GM15510 (cell line): Measurements from ENCODE around the gene HMCN1.

Experiments
- POLR2A ChIP-seq: IDR thresholded peaks from 3 replicates; pipeline ENCODE4 v1.6.1; 2011; ENCODE audit warnings: borderline replicate concordance; ENCODE audit not compliant: insufficient read length; ENCODE audit errors: extremely low read depth

The HMCN1 gene

GRCh38 chr1:185811073-185811709, 77.0 kb downstream of the HMCN1 start:
- no peak for TF ChIP-seq POLR2A

GRCh38 chr1:185812934-185813333, 78.7 kb downstream of the HMCN1 start:
- TF ChIP-seq POLR2A = no peak

GRCh38 chr1:185813401-185813979, 79.3 kb downstream of the HMCN1 start:
- TF ChIP-seq POLR2A = no peak

- no peak for TF ChIP-seq POLR2A
These were observed 82.3 kb downstream of the HMCN1 start for GRCh38 chr1:185816460-185816859.

- TF ChIP-seq POLR2A = no peak
These were observed 85.6 kb downstream of the HMCN1 start for GRCh38 chr1:185819798-185820197.

- TF ChIP-seq POLR2A = no peak
These were observed 87.6 kb downstream of the HMCN1 start for GRCh38 chr1:185821612-185822385.

GRCh38 chr1:185823467-185823866, 89.3 kb downstream of the HMCN1 start:
- no peak for TF ChIP-seq POLR2A

- no peak for TF ChIP-seq POLR2A
These were observed 89.9 kb downstream of the HMCN1 start for GRCh38 chr1:185824106-185824505.

- no peak for TF ChIP-seq POLR2A
These were observed 91.4 kb downstream of the HMCN1 start for GRCh38 chr1:185825556-185825955.

- no peak for TF ChIP-seq POLR2A
These were observed 100.2 kb downstream of the HMCN1 start for GRCh38 chr1:185834371-185834905.

- no peak for TF ChIP-seq POLR2A
These were observed 101.0 kb downstream of the HMCN1 start for GRCh38 chr1:185835191-185835590.

- TF ChIP-seq POLR2A = no peak
These were observed 103.5 kb downstream of the HMCN1 start for GRCh38 chr1:185837711-185838110.

- no peak for TF ChIP-seq POLR2A
These were observed 103.9 kb downstream of the HMCN1 start for GRCh38 chr1:185838111-185838510.

- no peak for TF ChIP-seq POLR2A
These were observed 106.7 kb downstream of the HMCN1 start for GRCh38 chr1:185840880-185841279.

GRCh38 chr1:185843297-185843869, 109.2 kb downstream of the HMCN1 start:
- no peak for TF ChIP-seq POLR2A
